Activated T-helper 17 cell treated with anti-CD3 and anti-CD28 coated beads, Interleukin-2, amount 50 U/mL, for 72 hours (primary cell): ENCODE data around the gene ARMH4. TPM values are rescaled to one million over a fixed set of nuclear protein-coding genes. Genes with fewer than 3 reads are reported as not detected.
"Not testable (repeated sequence)": the region's sequence is repeated elsewhere in the genome, so short reads cannot be mapped to it uniquely, and the experiment has no call there.

Experiments used
- ATAC-seq: fragments of 150-1000 bp; cut with Tn5 transposase; replicated peaks from 2 replicates; pipeline ENCODE4 v1.10.0; 2021; ENCODE audit warnings: mild to moderate bottlenecking, moderate library complexity
- H3K27ac Mint-ChIP-seq: one replicate; pipeline ENCODE4 v1.8.0; 2022; ENCODE audit warnings: mixed read lengths
- H3K27me3 Mint-ChIP-seq: one replicate; pipeline ENCODE4 v1.8.0; 2022; ENCODE audit warnings: mixed read lengths
- H3K36me3 Mint-ChIP-seq: one replicate; pipeline ENCODE4 v1.8.0; 2022; ENCODE audit warnings: low read depth, mild to moderate bottlenecking, mixed read lengths
- H3K4me1 Mint-ChIP-seq: one replicate; pipeline ENCODE4 v1.8.0; 2022; ENCODE audit warnings: mixed read lengths
- H3K4me3 Mint-ChIP-seq: one replicate; pipeline ENCODE4 v1.8.0; 2022; ENCODE audit warnings: mild to moderate bottlenecking, mixed read lengths
- H3K9me3 Mint-ChIP-seq: one replicate; pipeline ENCODE4 v1.8.0; 2022; ENCODE audit warnings: mixed read lengths
- total RNA-seq, 2 donors: library from RNA; stranded (reverse); gene quantifications; one replicate each; pipeline ENCODE4 v1.2.3, GENCODE V29; 2022

ARMH4 gene
- total RNA-seq, 2 donors from 2014 or later, result not detected

DNA sequence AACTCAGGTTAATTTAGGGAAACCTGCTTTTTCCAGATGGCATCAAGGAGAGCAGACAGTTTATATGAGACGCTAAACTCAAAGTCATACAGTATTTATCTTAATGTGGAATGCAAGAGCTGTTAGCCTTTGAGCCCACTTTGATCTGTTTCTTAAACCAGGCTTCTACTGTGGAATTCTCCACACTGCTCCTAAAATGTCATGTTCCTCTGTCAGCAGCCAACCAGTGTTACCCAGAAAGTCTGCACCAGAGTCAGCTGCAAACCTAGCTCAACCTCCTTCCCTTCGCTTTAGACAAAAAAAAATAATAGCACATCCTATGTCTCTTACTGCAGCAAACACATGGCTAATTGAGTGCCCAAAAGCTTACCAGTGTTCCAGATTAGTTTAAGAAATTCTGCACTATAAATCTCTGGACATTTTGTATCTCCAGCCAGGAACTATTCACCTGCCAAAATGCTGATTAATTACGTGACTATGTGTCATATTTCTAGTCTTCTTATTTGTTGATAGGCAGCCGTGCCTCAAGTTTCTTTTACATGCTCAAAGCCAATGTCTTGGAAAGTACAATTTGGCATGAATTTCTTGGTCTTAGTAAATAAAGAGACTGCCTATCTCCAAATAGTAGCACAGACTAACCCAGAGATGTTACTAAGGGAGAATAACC lies 21.8 kb downstream of the ARMH4 start:
- H3K4me1 Mint-ChIP-seq, result no peaks in the 10 kb centered on the region
- H3K36me3 Mint-ChIP-seq, result no peaks in the 10 kb centered on the region
- no peak for ATAC-seq
- peaks cover 4% of the 10 kb centered on the region for H3K27me3 Mint-ChIP-seq
- H3K4me3 Mint-ChIP-seq, result no peak overlapping the region
- H3K27ac Mint-ChIP-seq, result no peak overlapping the region
- H3K9me3 Mint-ChIP-seq, result peaks cover 8% of the 10 kb centered on the region

GRCh38 chr14:58129208-58129607 lies 22.8 kb downstream of the ARMH4 start:
- Mint-ChIP-seq H3K9me3 (peaks cover 10% of the 10 kb centered on the region), H3K27me3 (peaks cover 6% of the 10 kb centered on the region), H3K4me1 (no peaks in the 10 kb centered on the region), H3K27ac (no peak overlapping the region), H3K36me3 (no peaks in the 10 kb centered on the region), H3K4me3 (no peak overlapping the region)
- no peak for ATAC-seq

DNA sequence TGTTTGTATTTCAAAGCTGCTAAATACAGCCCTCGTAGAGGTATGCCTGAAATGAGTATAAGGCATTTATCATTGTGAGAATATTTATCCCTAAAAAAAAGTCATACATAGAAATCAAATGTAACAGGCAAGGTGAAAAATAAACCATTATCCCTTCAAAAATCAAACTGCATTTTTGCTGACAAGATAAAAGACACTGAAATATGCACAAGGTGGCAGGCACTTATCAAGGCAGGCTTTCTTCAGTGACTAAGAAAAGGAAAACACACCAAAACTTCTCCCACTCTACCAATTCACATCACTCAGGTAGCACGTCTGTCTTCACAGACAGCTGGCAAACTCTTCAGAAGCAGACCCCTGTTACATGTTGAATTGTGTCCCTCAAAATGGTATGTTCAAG lies 23.6 kb downstream of the ARMH4 start:
- peaks cover 8% of the 10 kb centered on the region for H3K27me3 Mint-ChIP-seq
- H3K4me1 Mint-ChIP-seq, result no peaks in the 10 kb centered on the region
- ATAC-seq, result no peak
- no peak overlapping the region for H3K27ac Mint-ChIP-seq
- no peak overlapping the region for H3K4me3 Mint-ChIP-seq
- H3K36me3 Mint-ChIP-seq, result no peaks in the 10 kb centered on the region
- H3K9me3 Mint-ChIP-seq, result peaks cover 12% of the 10 kb centered on the region

GRCh38 chr14:58122546-58122945 lies 29.5 kb downstream of the ARMH4 start:
- not testable (repeated sequence) for H3K4me3 Mint-ChIP-seq, H3K36me3 Mint-ChIP-seq, H3K4me1 Mint-ChIP-seq, ATAC-seq, H3K27ac Mint-ChIP-seq
- H3K9me3 Mint-ChIP-seq, result peaks cover 12% of the 10 kb centered on the region
- peaks cover 23% of the 10 kb centered on the region for H3K27me3 Mint-ChIP-seq

GRCh38 chr14:58121530-58122186 lies 30.4 kb downstream of the ARMH4 start:
- peaks cover 12% of the 10 kb centered on the region for H3K9me3 Mint-ChIP-seq
- peaks cover 23% of the 10 kb centered on the region for H3K27me3 Mint-ChIP-seq
- ATAC-seq, result no peak
- no peaks in the 10 kb centered on the region for H3K36me3 Mint-ChIP-seq
- no peak overlapping the region for H3K27ac Mint-ChIP-seq
- no peak overlapping the region for H3K4me3 Mint-ChIP-seq
- H3K4me1 Mint-ChIP-seq, result no peaks in the 10 kb centered on the region

DNA sequence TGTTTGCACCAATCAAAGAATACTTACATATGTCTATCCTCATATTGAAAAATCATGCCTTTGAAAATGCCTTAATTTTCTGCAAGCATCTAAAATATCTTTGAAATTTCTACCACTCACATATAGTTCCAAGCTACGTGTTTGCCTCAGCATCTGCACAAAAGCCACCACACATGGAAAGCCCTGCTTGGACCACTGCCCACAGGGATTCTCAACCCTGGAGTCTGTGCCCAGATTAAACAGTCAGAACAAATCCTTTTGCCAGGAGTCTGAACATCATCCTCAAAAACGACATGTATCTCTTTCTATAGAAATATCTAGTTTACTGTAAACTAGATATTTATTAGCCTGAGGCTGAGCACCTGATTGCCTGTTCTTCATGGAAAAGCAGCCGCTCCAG lies 32.6 kb downstream of the ARMH4 start:
- Mint-ChIP-seq H3K9me3 (peaks cover 4% of the 10 kb centered on the region), H3K27me3 (peaks cover 28% of the 10 kb centered on the region), H3K4me1 (no peaks in the 10 kb centered on the region), H3K36me3 (no peaks in the 10 kb centered on the region), H3K4me3 (no peak overlapping the region), H3K27ac (no peak overlapping the region)
- no peak for ATAC-seq

DNA sequence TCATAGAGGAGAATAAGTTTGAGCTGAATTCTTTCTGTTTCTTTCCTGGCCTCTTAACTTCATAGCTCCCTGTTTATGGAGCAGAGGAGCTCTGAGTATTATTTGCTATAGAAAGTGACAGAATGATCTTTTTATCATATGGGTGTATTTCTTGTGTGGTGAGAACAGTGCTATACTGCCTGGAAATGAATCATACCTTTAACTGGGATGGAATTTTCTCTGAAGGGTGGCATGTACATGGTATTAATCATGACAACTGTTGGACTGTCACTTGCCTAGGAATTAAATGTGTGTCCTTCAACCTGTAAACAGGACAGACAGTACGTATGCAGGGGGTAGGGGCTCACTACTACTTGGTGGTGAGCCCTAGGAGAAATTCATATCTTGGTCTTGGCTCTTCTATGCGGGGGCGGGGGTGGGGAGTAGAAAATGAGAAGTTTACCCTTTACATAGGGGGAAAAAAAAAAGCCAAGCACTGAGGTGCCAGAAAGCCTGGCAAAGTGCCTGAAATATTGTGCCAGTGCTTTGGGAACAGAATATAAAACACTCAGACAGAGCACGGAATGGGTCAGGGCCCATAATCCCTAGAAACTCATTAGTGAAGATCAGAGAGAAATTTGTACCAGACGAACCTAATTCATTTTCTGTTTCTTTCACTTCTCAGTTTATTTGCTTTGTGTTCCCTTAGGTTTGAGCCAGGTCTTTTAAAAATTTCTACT lies 33.8 kb downstream of the ARMH4 start:
- H3K9me3 Mint-ChIP-seq, result no peaks in the 10 kb centered on the region
- H3K27me3 Mint-ChIP-seq, result peaks cover 33% of the 10 kb centered on the region
- no peaks in the 10 kb centered on the region for H3K4me1 Mint-ChIP-seq
- ATAC-seq, result no peak
- H3K27ac Mint-ChIP-seq, result no peak overlapping the region
- H3K36me3 Mint-ChIP-seq, result no peaks in the 10 kb centered on the region
- no peak overlapping the region for H3K4me3 Mint-ChIP-seq

GRCh38 chr14:58109744-58110143 lies 42.3 kb downstream of the ARMH4 start:
- no peaks in the 10 kb centered on the region for H3K4me1 Mint-ChIP-seq
- H3K27me3 Mint-ChIP-seq, result peaks cover 25% of the 10 kb centered on the region
- H3K4me3 Mint-ChIP-seq, result no peak overlapping the region
- no peaks in the 10 kb centered on the region for H3K36me3 Mint-ChIP-seq
- H3K9me3 Mint-ChIP-seq, result no peaks in the 10 kb centered on the region
- no peak overlapping the region for H3K27ac Mint-ChIP-seq
- no peak for ATAC-seq

GRCh38 chr14:58108717-58109116 lies 43.3 kb downstream of the ARMH4 start:
- Mint-ChIP-seq H3K9me3 (no peaks in the 10 kb centered on the region), H3K4me3 (no peak overlapping the region), H3K27me3 (peaks cover 17% of the 10 kb centered on the region), H3K36me3 (no peaks in the 10 kb centered on the region), H3K4me1 (no peaks in the 10 kb centered on the region), H3K27ac (no peak overlapping the region)
- ATAC-seq, result peak; percentile 78

GRCh38 chr14:58107947-58108552 lies 44.0 kb downstream of the ARMH4 start:
- Mint-ChIP-seq H3K36me3 (no peaks in the 10 kb centered on the region), H3K4me3 (no peak overlapping the region), H3K9me3 (no peaks in the 10 kb centered on the region), H3K27ac (no peak overlapping the region), H3K4me1 (no peaks in the 10 kb centered on the region), H3K27me3 (peaks cover 12% of the 10 kb centered on the region)
- no peak for ATAC-seq

- H3K4me3 Mint-ChIP-seq, result no peak overlapping the region
- no peak for ATAC-seq
- no peaks in the 10 kb centered on the region for H3K4me1 Mint-ChIP-seq
- no peak overlapping the region for H3K27ac Mint-ChIP-seq
- H3K36me3 Mint-ChIP-seq, result no peaks in the 10 kb centered on the region
- peaks cover 6% of the 10 kb centered on the region for H3K27me3 Mint-ChIP-seq
- H3K9me3 Mint-ChIP-seq, result no peaks in the 10 kb centered on the region
These were observed 45.0 kb downstream of the ARMH4 start for GRCh38 chr14:58107041-58107440.

DNA sequence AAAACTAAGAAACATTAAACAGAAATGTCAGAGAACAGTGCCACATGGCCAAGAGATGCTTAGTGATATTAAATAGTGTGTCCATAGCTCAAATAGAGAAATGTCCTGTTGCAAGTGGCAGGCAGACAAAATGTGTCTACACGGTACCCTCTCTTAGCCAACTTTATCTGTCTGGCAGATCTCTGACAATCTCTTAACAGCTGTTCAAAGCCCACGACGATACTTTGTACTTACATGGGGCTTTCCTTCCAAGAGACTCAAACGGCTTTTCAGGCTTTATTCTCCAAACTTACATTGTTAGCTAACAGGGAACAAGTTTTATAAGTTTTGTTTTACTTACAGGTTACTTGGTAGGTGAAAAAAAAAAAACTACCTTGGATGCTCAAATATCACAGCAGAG lies 45.6 kb downstream of the ARMH4 start:
- H3K9me3 Mint-ChIP-seq, result no peaks in the 10 kb centered on the region
- no peaks in the 10 kb centered on the region for H3K4me1 Mint-ChIP-seq
- ATAC-seq, result no peak
- H3K27me3 Mint-ChIP-seq, result peaks cover 6% of the 10 kb centered on the region
- H3K4me3 Mint-ChIP-seq, result no peak overlapping the region
- H3K27ac Mint-ChIP-seq, result no peak overlapping the region
- no peaks in the 10 kb centered on the region for H3K36me3 Mint-ChIP-seq

DNA sequence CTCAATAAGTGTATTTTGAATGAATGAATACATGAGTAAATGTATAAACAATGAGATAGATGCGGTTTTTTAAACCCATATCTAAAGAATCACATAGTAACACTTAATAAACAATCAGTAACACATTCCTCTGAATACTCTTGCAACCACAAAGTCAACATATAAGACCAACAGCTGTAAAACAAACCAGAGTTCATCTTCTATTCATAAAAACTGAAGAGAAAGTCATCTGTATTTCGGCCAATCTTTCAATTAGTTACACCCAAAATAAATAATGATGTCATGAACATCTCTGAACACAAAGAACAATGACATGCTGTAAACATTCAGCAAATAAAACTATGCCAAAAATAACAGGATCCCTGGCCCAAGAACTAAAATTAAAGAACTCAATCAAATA lies 47.2 kb downstream of the ARMH4 start:
- ATAC-seq, result no peak
- H3K9me3 Mint-ChIP-seq, result no peaks in the 10 kb centered on the region
- no peaks in the 10 kb centered on the region for H3K4me1 Mint-ChIP-seq
- H3K4me3 Mint-ChIP-seq, result no peak overlapping the region
- H3K36me3 Mint-ChIP-seq, result no peaks in the 10 kb centered on the region
- H3K27me3 Mint-ChIP-seq, result peaks cover 5% of the 10 kb centered on the region
- H3K27ac Mint-ChIP-seq, result no peak overlapping the region

- H3K27me3 Mint-ChIP-seq, result peaks cover 7% of the 10 kb centered on the region
- no peak overlapping the region for H3K27ac Mint-ChIP-seq
- no peak for ATAC-seq
- no peaks in the 10 kb centered on the region for H3K9me3 Mint-ChIP-seq
- no peaks in the 10 kb centered on the region for H3K4me1 Mint-ChIP-seq
- H3K4me3 Mint-ChIP-seq, result no peak overlapping the region
- H3K36me3 Mint-ChIP-seq, result no peaks in the 10 kb centered on the region
These were observed 51.2 kb downstream of the ARMH4 start for GRCh38 chr14:58100735-58101368.
